ENCODE data around the gene ISCA2.

Gene ISCA2

DNA sequence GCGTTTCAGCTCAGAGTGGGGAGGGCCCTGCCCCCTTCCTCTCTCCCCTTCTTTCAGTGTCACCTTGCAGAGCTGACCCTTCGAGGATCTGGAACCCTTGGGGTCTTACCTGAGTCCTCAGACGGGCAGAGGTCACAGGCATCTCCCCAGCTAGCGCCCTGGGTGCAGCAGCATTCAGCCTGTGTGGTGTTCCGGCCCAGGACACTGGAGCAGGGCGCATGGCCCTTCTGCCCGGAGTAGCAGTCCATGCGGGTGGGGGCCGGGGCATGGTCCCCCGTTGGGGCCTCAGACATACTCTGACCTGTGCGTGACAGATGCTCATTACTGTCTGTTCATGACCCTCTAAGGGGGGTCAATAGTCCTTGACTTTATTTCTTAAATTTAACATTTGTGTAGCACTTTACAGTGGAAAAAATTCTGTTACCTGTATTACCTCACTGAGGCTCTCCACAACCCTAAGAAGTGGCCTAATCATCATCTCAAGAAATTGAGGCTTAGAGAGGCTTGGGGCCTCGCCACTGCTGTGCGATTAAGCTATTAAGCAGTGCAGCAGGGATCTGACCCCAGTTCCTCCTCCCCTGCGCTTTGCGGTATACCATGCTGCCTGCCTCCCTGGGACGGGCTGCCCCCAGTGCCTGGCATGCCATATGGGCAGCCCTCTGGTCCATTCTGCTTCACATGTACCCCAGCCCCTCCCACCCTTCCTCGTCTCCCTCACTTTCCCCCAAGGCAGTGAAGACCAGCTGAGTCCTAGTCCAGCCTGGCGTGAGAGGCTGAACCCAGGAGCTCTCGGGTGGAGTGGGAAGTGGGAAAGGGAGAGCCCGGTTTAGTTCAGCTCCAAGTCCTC is 11.5 kb downstream of the ISCA2 start:
- DNase-seq, result no peak
- in situ Hi-C loops (cut with HindIII; ENCODE audit: low pct_ligation_motif_present, low pct_unique_long_range_greater_than_20kb, low sequenced_read_pairs), result no loop called here

GRCh38 chr14:74505831-74506230 is 12.3 kb downstream of the ISCA2 start:
- DNase-seq, result no peak
- in situ Hi-C loops (cut with HindIII; ENCODE audit: low pct_ligation_motif_present, low pct_unique_long_range_greater_than_20kb, low sequenced_read_pairs), result no loop called here

GRCh38 chr14:74506411-74506851 is 12.9 kb downstream of the ISCA2 start:
- DNase-seq, result no peak
- in situ Hi-C loops (cut with HindIII; ENCODE audit: low pct_ligation_motif_present, low pct_unique_long_range_greater_than_20kb, low sequenced_read_pairs), result no loop called here

DNA sequence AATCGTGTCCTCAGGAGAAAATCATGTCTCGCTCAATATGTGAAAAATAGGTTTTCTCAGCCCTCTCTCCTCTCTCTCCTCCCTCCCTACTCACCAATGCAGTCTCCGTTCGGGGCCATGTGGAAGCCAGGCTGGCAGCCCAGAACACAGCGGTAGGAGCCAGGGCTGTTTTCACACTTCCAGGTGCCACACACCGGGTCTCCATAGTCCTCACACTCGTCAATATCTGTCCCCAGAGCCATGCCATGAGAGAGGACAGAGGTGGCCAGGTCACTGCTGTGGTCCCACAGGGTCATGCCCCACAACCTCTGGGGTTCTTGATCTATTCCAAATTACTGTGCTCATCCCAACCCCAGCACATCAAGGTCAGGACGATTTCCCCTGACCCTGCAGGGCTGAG is 13.5 kb downstream of the ISCA2 start:
- in situ Hi-C loops (cut with HindIII; ENCODE audit: low pct_ligation_motif_present, low pct_unique_long_range_greater_than_20kb, low sequenced_read_pairs), result no loop called here
- no peak for DNase-seq

- in situ Hi-C loops (cut with HindIII; ENCODE audit: low pct_ligation_motif_present, low pct_unique_long_range_greater_than_20kb, low sequenced_read_pairs), result no loop called here
- no peak for DNase-seq
These were observed 14.3 kb downstream of the ISCA2 start for GRCh38 chr14:74507840-74508239.

DNA sequence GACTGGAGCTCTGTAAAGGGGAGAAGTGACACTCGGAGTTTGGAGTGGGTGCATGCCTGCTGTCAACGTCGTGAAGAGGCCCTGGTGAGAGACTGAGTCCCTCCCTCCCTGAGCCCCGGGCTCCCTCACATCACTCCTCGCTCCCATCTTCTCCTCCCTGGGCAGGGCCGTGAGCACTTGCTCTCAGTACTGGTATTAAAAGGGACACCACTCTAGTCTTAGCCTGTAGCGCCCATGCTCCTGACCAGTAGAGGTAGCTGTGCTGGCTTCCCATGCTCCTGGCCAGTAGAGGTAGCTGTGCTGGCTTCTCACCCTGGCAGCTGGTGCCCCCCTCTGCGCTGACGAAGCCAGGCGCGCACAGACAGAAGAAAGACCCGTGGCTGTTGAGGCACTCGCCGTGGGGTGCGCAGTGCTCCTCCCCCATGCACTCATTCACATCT is 14.7 kb downstream of the ISCA2 start:
- in situ Hi-C loops (cut with HindIII; ENCODE audit: low pct_ligation_motif_present, low pct_unique_long_range_greater_than_20kb, low sequenced_read_pairs), result no loop called here
- DNase-seq, result no peak

DNA sequence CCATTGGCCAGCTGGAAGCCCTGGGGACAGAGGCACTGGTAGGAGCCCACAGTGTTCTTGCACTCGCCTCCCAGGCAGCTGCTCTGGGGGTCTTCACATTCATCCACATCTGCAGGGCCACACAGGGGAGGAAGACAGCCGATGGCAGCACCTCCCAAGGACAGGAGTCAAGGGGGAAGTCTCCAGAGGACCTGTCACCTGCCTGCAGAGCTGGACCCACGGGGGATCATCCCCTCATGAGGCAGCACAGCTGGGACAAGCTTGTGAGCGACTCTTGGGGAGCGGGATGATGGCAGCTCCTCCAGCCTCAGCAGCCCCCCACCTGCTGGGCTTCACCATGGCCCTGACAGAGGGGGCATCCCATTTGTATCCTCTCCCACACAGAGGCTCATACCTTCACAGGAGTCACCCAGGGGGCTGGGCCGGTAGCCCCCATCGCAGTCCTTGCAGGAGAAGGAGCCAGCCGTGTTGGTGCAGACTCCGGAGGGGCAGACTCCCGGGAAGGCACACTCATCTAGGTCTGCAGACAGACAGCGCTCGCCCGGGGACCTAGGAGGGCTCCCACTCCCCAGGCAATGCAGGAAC is 15.4 kb downstream of the ISCA2 start:
- in situ Hi-C loops (cut with HindIII; ENCODE audit: low pct_ligation_motif_present, low pct_unique_long_range_greater_than_20kb, low sequenced_read_pairs), result no loop called here
- no peak for DNase-seq

- in situ Hi-C loops (cut with HindIII; ENCODE audit: low pct_ligation_motif_present, low pct_unique_long_range_greater_than_20kb, low sequenced_read_pairs), result no loop called here
- no peak for DNase-seq
These were observed 16.1 kb downstream of the ISCA2 start for GRCh38 chr14:74509587-74510222.

DNA sequence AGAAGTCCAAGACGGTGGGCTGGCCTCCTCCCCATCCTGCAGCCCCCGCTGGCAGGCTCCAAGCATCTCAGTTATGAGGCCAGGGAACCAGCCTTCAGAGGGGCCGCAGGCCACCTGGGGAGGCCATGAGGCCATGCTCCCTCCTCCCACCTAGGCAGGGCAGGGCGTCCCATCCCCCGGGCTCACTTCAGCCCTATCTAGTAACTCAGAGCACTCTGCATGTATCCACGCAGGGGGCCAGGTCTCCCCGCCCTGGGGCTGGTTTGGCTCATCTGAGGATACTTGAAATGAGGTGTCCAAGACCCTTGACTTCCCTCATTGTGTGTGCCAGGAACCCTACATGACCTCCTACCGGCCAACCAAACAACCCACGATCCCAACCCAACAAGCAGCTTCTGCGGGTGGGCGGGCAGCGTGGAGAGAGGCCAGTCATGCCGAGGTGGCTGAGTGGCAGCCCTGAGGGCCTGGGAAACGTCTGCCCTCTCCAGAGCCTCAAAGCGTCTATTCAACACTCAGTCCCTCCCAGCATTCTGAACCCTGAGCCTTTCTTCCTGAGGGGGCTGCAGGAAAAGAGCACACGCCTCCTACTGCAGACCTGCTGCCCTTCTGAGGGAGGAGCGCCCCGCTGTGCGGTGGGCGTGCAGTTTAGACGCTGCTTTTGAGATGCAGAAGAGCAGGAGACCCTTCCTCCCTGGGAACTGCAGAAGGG is 16.8 kb downstream of the ISCA2 start:
- DNase-seq, result no peak
- in situ Hi-C loops (cut with HindIII; ENCODE audit: low pct_ligation_motif_present, low pct_unique_long_range_greater_than_20kb, low sequenced_read_pairs), result no loop called here

- no peak for DNase-seq
- in situ Hi-C loops (cut with HindIII; ENCODE audit: low pct_ligation_motif_present, low pct_unique_long_range_greater_than_20kb, low sequenced_read_pairs), result no loop called here
These were observed 17.4 kb downstream of the ISCA2 start for GRCh38 chr14:74510959-74511409.

- in situ Hi-C loops (cut with HindIII; ENCODE audit: low pct_ligation_motif_present, low pct_unique_long_range_greater_than_20kb, low sequenced_read_pairs), result no loop called here
- no peak for DNase-seq
These were observed 18.6 kb downstream of the ISCA2 start for GRCh38 chr14:74511966-74512830.

- DNase-seq, result no peak
These were observed 20.9 kb downstream of the ISCA2 start for GRCh38 chr14:74514471-74514941.

GRCh38 chr14:74515891-74516412 is 22.4 kb downstream of the ISCA2 start:
- no peak for DNase-seq
- in situ Hi-C loops (cut with HindIII; ENCODE audit: low pct_ligation_motif_present, low pct_unique_long_range_greater_than_20kb, low sequenced_read_pairs), result no loop called here

More at GRCh38 chr14:74514471-74514941, 20.9 kb downstream of the ISCA2 start:
- in situ Hi-C loops (cut with HindIII; ENCODE audit: low pct_ligation_motif_present, low pct_unique_long_range_greater_than_20kb, low sequenced_read_pairs), result no loop called here

DNA sequence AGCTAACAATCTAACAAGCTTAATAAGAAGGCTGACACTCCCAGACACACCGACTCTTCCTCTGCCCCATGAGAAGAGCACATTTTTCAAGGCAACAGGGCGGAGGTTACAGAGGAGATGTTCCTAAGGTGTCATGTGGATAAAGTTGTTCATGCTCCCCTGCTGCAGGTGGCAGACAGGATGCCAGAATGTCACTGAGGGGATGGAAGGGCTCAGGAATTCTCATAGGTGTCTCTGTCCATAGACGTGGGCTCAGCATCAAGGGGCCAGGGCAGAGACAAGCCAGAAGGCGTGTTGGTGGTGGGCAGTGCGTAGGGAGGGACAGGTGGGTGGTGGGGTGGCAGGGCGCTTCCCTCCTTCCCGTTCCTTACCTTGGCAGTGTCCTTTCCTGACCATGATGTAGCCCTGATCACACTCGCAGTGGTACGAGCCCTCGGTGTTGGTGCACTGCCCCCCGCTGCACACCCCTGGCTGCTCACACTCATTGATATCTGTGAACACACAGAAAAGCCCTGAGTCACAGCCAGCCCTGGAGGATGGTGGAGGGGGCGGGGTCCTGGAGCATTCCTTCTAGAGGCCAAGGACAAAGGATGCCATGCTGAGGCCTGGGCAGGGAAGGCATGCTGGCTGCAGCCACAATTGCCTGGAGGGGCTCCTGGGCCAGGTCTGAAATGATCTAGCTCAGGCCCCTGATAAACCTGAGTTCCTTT is 23.0 kb downstream of the ISCA2 start:
- in situ Hi-C loops (cut with HindIII; ENCODE audit: low pct_ligation_motif_present, low pct_unique_long_range_greater_than_20kb, low sequenced_read_pairs), result no loop called here
- no peak for DNase-seq

DNA sequence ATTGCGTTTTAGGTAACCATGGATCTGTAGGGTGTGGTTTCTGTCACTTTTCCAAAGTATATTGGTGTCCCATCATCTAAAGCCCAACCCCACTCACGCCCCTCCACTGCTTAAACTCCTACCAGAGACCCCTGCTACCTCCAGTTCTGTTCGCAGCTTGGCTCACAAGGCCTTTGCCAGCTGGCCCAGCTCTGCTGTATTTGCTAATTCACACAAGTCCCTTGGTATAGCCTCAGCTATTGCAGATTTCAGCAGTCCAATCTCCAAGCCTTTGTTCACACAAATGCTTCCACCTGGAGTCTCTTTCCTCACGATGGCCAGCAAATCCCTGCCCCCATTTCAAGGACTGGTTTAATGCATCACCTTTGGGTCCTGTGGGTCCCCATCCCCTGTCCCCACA is 24.2 kb downstream of the ISCA2 start:
- DNase-seq, result no peak
- in situ Hi-C loops (cut with HindIII; ENCODE audit: low pct_ligation_motif_present, low pct_unique_long_range_greater_than_20kb, low sequenced_read_pairs), result no loop called here

DNA sequence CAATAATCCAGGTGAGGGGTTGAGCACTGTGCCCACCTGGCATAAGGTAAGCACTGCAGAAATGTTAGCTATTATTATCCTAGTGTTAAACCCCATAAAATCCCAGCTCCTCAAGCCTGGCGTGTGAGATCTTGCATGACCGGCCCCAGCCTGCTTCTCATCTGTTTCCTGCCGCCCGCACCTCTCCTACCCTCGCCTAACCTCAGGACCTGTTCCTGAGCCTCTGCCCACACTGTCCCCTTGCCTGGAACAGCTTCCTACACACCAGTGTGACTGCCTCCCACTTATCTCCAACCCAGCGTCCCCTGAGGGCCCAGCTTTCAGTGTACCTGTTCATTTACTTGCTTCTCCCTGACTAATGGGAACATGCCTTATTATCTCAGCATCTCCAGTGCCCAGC is 24.7 kb downstream of the ISCA2 start:
- DNase-seq, result no peak
- in situ Hi-C loops (cut with HindIII; ENCODE audit: low pct_ligation_motif_present, low pct_unique_long_range_greater_than_20kb, low sequenced_read_pairs), result no loop called here
